Tibial nerve (tissue), 3 donors: ENCODE measurements around the gene RBM38.

Source experiments
- POLR2A ChIP-seq, 2 donors: fragments of 450-650 bp; IDR thresholded peaks; one replicate each; pipeline ENCODE4 v1.6.1; 2017; ENCODE audit warnings: antibody characterized with exemption in 2 of 2, mild to moderate bottlenecking in 2 of 2, moderate library complexity in 2 of 2
- TF ChIP-seq, protein P1 (sequence below), 5 experiments: fragments of 200-600 bp in 3 of 5; fragments of 450-650 bp in 2 of 5; sonication (generic) in 3 of 5; IDR thresholded peaks; one replicate each; pipeline ENCODE4 v1.5.1; 2016 to 2019; ENCODE audit warnings: antibody characterized with exemption in 5 of 5, mild to moderate bottlenecking in 3 of 5, moderate library complexity in 2 of 5

GRCh38 chr20:57403216-57403615 is 12.0 kb downstream of the RBM38 start:
- TF ChIP-seq, protein P1, sequence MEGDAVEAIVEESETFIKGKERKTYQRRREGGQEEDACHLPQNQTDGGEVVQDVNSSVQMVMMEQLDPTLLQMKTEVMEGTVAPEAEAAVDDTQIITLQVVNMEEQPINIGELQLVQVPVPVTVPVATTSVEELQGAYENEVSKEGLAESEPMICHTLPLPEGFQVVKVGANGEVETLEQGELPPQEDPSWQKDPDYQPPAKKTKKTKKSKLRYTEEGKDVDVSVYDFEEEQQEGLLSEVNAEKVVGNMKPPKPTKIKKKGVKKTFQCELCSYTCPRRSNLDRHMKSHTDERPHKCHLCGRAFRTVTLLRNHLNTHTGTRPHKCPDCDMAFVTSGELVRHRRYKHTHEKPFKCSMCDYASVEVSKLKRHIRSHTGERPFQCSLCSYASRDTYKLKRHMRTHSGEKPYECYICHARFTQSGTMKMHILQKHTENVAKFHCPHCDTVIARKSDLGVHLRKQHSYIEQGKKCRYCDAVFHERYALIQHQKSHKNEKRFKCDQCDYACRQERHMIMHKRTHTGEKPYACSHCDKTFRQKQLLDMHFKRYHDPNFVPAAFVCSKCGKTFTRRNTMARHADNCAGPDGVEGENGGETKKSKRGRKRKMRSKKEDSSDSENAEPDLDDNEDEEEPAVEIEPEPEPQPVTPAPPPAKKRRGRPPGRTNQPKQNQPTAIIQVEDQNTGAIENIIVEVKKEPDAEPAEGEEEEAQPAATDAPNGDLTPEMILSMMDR (IDR thresholded peaks at IDR 0.05), result no peak
- no peak for TF ChIP-seq POLR2A (IDR thresholded peaks at IDR 0.05)
